K562 (cell line): ENCODE measurements around the gene PRPF8. TPM values are rescaled to one million over a fixed set of nuclear protein-coding genes. Genes with fewer than 3 reads are reported as not detected.

Experiments used
- ARID1B ChIP-seq: fragments of 450-650 bp; IDR thresholded peaks from 2 replicates; pipeline ENCODE4 v1.6.1; 2016; ENCODE audit warnings: antibody characterized with exemption, mild to moderate bottlenecking, inconsistent platforms
- ATF3 ChIP-seq, 2 experiments: fragments of 450-650 bp in 1 of 2; sonication (generic) in 1 of 2; formaldehyde crosslinking in 1 of 2; IDR thresholded peaks in 1 of 2; conservative IDR thresholded peaks in 1 of 2; 2 replicates each; pipeline versions ENCODE4 v1.6.1 to v1.8.1; 2016 to 2023; ENCODE audit warnings: mild to moderate bottlenecking in 2 of 2, moderate library complexity in 2 of 2, inconsistent platforms in 1 of 2, missing genetic modification reagents in 1 of 2
- CBFA2T3 ChIP-seq: fragments of 450-650 bp; IDR thresholded peaks from 2 replicates; pipeline ENCODE4 v1.6.1; 2017
- CBX5 ChIP-seq: IDR thresholded peaks from 2 replicates; pipeline ENCODE4 v1.6.1; 2014; ENCODE audit warnings: low read depth, borderline replicate concordance
- CCAR2 ChIP-seq: fragments of 200-400 bp; formaldehyde crosslinking; IDR thresholded peaks from 2 replicates; pipeline ENCODE4 v1.6.1; 2017; ENCODE audit warnings: mild to moderate bottlenecking, low read depth, low read length
- CHD1 ChIP-seq: fragments of 200-600 bp; sonication (generic); IDR thresholded peaks from one replicate; pipeline ENCODE4 v1.6.1; 2012; ENCODE audit warnings: mild to moderate bottlenecking, moderate library complexity, low read length, inconsistent platforms
- DPF2 ChIP-seq: fragments of 450-650 bp; IDR thresholded peaks from 2 replicates; pipeline ENCODE4 v1.6.1; 2016
- E2F5 ChIP-seq: sonication (generic); formaldehyde crosslinking; IDR thresholded peaks from 2 replicates; pipeline ENCODE4 v1.8.0; 2022; ENCODE audit warnings: mild to moderate bottlenecking, missing genetic modification reagents
- ELF2 ChIP-seq: fragments of 250-450 bp; sonication (Bioruptor Pico); IDR thresholded peaks from 2 replicates; pipeline ENCODE4 v1.5.0; 2021; ENCODE audit warnings: mild to moderate bottlenecking
- FOXK1 ChIP-seq: sonication (generic); formaldehyde crosslinking; IDR thresholded peaks from 2 replicates; pipeline ENCODE4 v1.8.0; 2022; ENCODE audit warnings: missing genetic modification reagents, mild to moderate bottlenecking, borderline replicate concordance
- HMG20A ChIP-seq: fragments of 450-650 bp; formaldehyde crosslinking; conservative IDR thresholded peaks from 2 replicates; pipeline ENCODE4 v1.4.0; 2020; ENCODE audit warnings: mild to moderate bottlenecking, mixed read lengths
- HOMEZ ChIP-seq: fragments of 250-450 bp; sonication (Bioruptor Pico); IDR thresholded peaks from 2 replicates; pipeline ENCODE4 v1.4.0; 2020; ENCODE audit warnings: mild to moderate bottlenecking, moderate library complexity
- KLF16 ChIP-seq: IDR thresholded peaks from 2 replicates; pipeline ENCODE4 v1.6.1; 2016; ENCODE audit warnings: antibody characterized with exemption
- MAFF ChIP-seq: IDR thresholded peaks from 2 replicates; pipeline ENCODE4 v1.6.1; 2012; ENCODE audit warnings: low read length, improper control_type of control experiment
- NEUROD1 ChIP-seq: fragments of 150-350 bp; IDR thresholded peaks from 2 replicates; pipeline ENCODE4 v1.6.1; 2014; ENCODE audit warnings: borderline replicate concordance, low read length, low read depth; ENCODE audit not compliant: partially characterized antibody
- NFXL1 ChIP-seq: fragments of 450-650 bp; formaldehyde crosslinking; IDR thresholded peaks from 2 replicates; pipeline ENCODE4 v1.4.0; 2021; ENCODE audit warnings: mild to moderate bottlenecking
- NR1H2 ChIP-seq: sonication (generic); formaldehyde crosslinking; IDR thresholded peaks from 2 replicates; pipeline ENCODE4 v1.4.0; 2020; ENCODE audit warnings: mild to moderate bottlenecking, missing genetic modification reagents
- POLR3A ChIP-seq: IDR thresholded peaks from 2 replicates; pipeline ENCODE4 v1.6.1; 2011; ENCODE audit warnings: borderline replicate concordance, mild to moderate bottlenecking, moderate library complexity; ENCODE audit not compliant: insufficient read length, insufficient read depth; ENCODE audit errors: extremely low read depth
- RBM15 ChIP-seq: fragments of 200-400 bp; formaldehyde crosslinking; IDR thresholded peaks from 2 replicates; pipeline ENCODE4 v1.6.1; 2018; ENCODE audit warnings: mild to moderate bottlenecking, low read length, moderate library complexity; ENCODE audit not compliant: insufficient read depth
- SMAD2 ChIP-seq: fragments of 150-350 bp; IDR thresholded peaks from 2 replicates; pipeline ENCODE4 v1.6.1; 2014; ENCODE audit warnings: low read depth, mild to moderate bottlenecking, low read length
- SMARCA4 ChIP-seq: fragments of 450-650 bp; IDR thresholded peaks from 2 replicates; pipeline ENCODE4 v1.6.1; 2016
- SMC3 ChIP-seq: conservative IDR thresholded peaks from 2 replicates; pipeline ENCODE4 v1.6.1; 2011; ENCODE audit warnings: low read depth, low read length, improper control_type of control experiment; ENCODE audit not compliant: insufficient read depth
- STAT6 ChIP-seq: sonication (generic); formaldehyde crosslinking; IDR thresholded peaks from 2 replicates; pipeline ENCODE4 v1.8.1; 2023; ENCODE audit warnings: mild to moderate bottlenecking, missing genetic modification reagents
- ZC3H4 ChIP-seq: sonication (generic); formaldehyde crosslinking; IDR thresholded peaks from 2 replicates; pipeline ENCODE4 v1.9.0; 2021; ENCODE audit warnings: missing genetic modification reagents, borderline replicate concordance
- polyA plus RNA-seq, 8 experiments: library from polyadenylated mRNA; depleted of rRNA in 4 of 8; stranded (reverse) in 5 of 8; unstranded in 3 of 8; fragments of >200 nt; fragmentation: Nextera tagmentation in 2 of 8; fragmentation: Illumina TruSeq in 1 of 8; extraction: Ambion mirVana in 2 of 8; extraction: Trizol in 1 of 8; gene quantifications; 2 replicates each; pipeline versions ENCODE4 v1.2.1 to v1.2.3, GENCODE V29; 2011 to 2014; ENCODE audit warnings: inconsistent platforms in 1 of 8, missing spikeins in 1 of 8
- total RNA-seq, 7 experiments: library from RNA; depleted of rRNA in 6 of 7; stranded (reverse); fragments of >200 nt in 6 of 7; fragmentation: Illumina TruSeq in 2 of 7; extraction: Trizol in 2 of 7; gene quantifications; 2 replicates each; pipeline versions ENCODE4 v1.2.1 to v1.2.3, GENCODE V29; 2011 to 2021; ENCODE audit warnings: low replicate concordance in 1 of 7

The PRPF8 gene
- total and polyA plus RNA-seq, 9 of the 15 experiments (the other 6 are each of a cell fraction or from before 2014, with no cell fraction given), result 64.3 to 294 (median 85.9) TPM

GRCh38 chr17:1713160-1713877 is 28.7 kb upstream of the PRPF8 start (continued):
- TF ChIP-seq DPF2 (peak; percentile 29; the same call in 1 of the 2 replicates), CBX5 (no peak), ATF3 (IDR thresholded peaks at IDR 0.05) (no peak), ATF3 (CRISPR knock-in tag; conservative IDR thresholded peaks at IDR 0.05) (no peak), SMARCA4 (0 out of 2 replicates have a peak, but pooled peaks have one; percentile 23), NEUROD1 (no peak), ZC3H4 (no peak), POLR3A (no peak), SMAD2 (no peak), CCAR2 (no peak), HMG20A (CRISPR knock-in tag) (no peak), SMC3 (no peak), E2F5 (CRISPR knock-in tag) (no peak), MAFF (no peak), ELF2 (CRISPR knock-in tag) (0 out of 2 replicates have a peak, but pooled peaks have one; percentile 52), STAT6 (CRISPR knock-in tag) (no peak), NR1H2 (CRISPR knock-in tag) (no peak), FOXK1 (CRISPR knock-in tag) (0 out of 2 replicates have a peak, but pooled peaks have one; percentile 27), KLF16 (no peak), ARID1B (0 out of 2 replicates have a peak, but pooled peaks have one; percentile 29), CBFA2T3 (0 out of 2 replicates have a peak, but pooled peaks have one; percentile 6), RBM15 (no peak), CHD1 (no peak), NFXL1 (CRISPR knock-in tag) (no peak), HOMEZ (no peak)
